ENCODE measurements around the gene STK38L.

DNA sequence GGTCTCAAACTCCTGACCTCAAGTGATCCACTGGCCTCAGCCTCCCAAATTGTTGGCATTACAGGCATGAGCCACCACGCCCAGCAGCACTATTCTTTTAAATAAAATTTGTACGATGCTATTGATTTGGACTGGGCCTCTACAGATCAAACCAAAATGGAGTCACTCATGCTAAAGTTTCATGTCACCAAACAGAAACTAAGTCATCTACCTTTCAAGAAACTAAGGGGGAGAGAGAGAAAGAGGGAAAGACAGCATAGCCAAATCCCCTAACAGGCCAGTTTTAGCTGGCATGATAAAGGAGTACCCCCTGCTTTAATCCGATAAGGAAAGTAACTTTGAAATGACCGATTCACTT is 23.1 kb upstream of the STK38L start:
- TF ChIP-seq CTCF (IDR thresholded peaks at IDR 0.05) = no peak
- no peak for TF ChIP-seq FOXJ3 (CRISPR knock-in tag; IDR thresholded peaks at IDR 0.05)
- no peak for TF ChIP-seq SMC3 (IDR thresholded peaks at IDR 0.05; ENCODE audit: low read depth, low read length)
- TF ChIP-seq POLR2AphosphoS5 (IDR thresholded peaks at IDR 0.05; ENCODE audit: low read depth, low read length) = no peak
- no peak for TF ChIP-seq FOSL2 (IDR thresholded peaks at IDR 0.05; ENCODE audit: borderline replicate concordance, low read depth)
- TF ChIP-seq RAD21 (IDR thresholded peaks at IDR 0.05; ENCODE audit: low read length) = no peak
- TF ChIP-seq ELF1 (IDR thresholded peaks at IDR 0.05) = no peak
- no peak for TF ChIP-seq IRF3 (IDR thresholded peaks at IDR 0.05; ENCODE audit: low read depth, low read length)
- no peak for TF ChIP-seq FOXM1 (IDR thresholded peaks at IDR 0.05; ENCODE audit: low read depth)
- TF ChIP-seq TEAD4 (IDR thresholded peaks at IDR 0.05; ENCODE audit: borderline replicate concordance, insufficient read depth) = no peak
